Hindlimb muscle (tissue), 1 donor: ENCODE measurements around the gene GPR137B. TPM values are rescaled to one million over a fixed set of nuclear protein-coding genes. Genes with fewer than 3 reads are reported as not detected.
"Not testable (repeated sequence)": the region's sequence is repeated elsewhere in the genome, so short reads cannot be mapped to it uniquely, and the experiment has no call there.

ENCODE experiments used
- DNase-seq: peaks from one replicate; pipeline ENCODE4 v3.0.0-alpha.2; 2013
- polyA plus RNA-seq: library from polyadenylated mRNA; unstranded; fragments of 120-200 nt; gene quantifications from one replicate; pipeline ENCODE4 v1.2.1, GENCODE V29; 2013; ENCODE audit not compliant: insufficient read length

GPR137B gene
- polyA plus RNA-seq, 1 donor, result 5.8 TPM

GRCh38 chr1:236161755-236162154 is 19.4 kb downstream of the GPR137B start:
- not testable (repeated sequence) for DNase-seq

DNA sequence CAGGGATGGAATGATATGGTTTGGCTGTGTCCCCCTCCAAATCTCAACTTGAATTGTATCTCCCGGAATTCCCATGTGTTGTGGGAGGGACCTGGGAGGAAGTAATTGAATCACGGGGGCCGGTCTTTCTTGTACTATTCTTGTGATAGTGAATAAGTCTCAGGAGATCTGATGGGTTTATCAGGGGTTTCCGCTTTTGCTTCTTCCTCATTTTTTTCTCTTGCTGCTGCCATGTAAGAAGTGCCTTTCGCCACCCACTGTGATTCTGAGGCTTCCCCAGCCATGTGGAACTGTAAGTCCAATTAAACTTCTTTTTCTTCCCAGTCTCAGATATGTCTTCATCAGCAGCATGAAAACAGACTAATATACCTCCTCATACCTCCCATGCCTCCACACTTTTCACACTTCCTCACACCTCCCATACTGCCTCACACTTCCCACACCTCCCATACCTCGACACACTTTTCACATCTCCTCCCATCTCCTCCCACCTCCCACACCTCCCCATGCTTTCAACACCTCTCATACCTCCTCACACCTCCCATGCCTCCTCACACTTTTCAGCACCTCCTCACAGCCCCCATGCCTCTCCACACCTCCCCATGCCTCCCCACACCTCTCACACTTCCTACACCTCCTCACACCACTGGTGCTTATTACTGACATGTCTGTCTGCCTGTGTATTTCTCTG is 21.3 kb downstream of the GPR137B start:
- no peak for DNase-seq

DNA sequence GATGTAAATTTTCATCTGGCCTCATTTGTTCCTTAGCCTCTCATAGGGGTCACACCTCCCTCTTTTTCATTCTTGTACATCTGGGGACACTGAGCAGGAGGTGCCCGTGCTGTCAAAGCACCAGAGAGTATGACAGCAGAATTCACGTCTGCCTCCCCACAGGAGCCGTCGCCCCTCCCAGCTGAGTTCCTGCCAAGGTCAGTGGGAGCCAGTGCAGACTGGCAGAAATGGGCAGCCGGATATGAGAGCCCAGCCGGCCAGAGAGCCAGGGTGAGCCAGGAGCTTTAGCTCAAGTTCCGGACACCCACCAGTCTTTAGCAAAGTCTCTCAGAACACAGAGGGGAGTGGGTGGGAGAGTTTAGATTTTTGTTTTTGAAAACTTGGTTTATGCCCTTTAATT is 21.9 kb downstream of the GPR137B start:
- no peak for DNase-seq

GRCh38 chr1:236165238-236165981 is 23.1 kb downstream of the GPR137B start:
- no peak for DNase-seq

- no peak for DNase-seq
Observed at GRCh38 chr1:236166041-236166440, 23.7 kb downstream of the GPR137B start.

- no peak for DNase-seq
Observed at GRCh38 chr1:236167154-236167553, 24.8 kb downstream of the GPR137B start.

GRCh38 chr1:236167578-236167977 is 25.2 kb downstream of the GPR137B start:
- no peak for DNase-seq

DNA sequence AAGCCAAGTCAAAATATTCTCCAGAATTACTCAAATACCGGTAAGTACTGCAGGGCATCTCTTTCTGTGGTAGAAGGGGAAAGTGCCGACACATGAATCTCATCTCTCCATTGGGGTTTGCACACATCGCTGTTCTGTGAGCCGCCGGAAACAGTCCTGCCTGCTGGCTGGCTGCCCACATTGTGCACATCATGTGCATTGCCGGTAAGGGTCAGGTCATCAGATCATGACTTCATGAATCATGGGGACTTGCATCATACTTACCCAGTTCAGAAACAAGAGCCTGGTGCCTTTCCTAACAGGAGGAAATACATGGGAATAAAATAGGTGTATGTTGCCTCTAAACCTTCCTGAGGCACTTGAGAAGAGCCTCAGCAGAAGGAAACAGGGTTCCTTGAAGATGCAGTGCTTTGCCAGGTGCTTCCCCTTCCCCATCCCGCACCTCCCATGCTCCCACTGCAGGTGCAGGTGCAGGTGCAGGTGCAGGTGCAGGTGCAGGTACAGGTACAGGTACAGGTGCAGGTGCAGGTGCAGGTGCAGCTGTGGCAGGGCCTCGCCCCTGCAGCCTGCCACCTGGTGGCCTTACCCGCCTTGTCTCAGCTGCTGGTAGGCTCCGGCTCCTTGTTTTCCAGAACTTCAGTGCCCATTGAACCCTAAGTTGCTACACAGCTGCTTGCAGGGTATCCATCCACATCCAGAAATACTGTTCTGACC is 26.5 kb downstream of the GPR137B start:
- no peak for DNase-seq

GRCh38 chr1:236172041-236172579 is 29.8 kb downstream of the GPR137B start:
- DNase-seq, result no peak

DNA sequence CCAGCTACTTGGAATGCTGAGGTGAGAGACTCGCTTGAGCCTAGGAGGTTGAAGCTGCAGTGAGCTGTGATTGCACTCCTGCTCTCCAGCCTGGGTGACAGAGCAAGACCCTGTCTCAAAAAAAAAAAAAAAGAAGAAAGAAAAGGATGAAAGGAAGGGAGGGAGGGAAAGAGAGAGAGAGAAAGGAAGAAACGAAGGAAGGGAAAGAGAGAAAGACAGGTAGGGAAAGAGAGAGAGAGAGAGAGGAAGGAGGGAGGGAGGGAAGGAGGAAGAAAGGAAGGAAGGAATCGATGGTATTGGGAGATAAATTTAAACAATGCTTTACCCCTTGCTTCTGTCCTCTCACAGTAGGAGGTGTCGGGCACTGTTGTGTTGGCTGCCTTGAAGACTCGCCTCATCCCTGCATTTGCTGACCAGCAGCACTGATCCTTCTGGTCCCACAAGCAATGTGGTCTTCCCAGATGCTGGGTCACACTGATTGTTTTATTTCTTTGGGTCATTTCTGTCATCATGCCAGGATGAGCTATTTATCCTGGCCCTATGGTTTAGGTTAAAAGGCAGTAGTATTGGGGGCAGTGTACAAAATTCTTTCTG is 30.9 kb downstream of the GPR137B start:
- no peak for DNase-seq

DNA sequence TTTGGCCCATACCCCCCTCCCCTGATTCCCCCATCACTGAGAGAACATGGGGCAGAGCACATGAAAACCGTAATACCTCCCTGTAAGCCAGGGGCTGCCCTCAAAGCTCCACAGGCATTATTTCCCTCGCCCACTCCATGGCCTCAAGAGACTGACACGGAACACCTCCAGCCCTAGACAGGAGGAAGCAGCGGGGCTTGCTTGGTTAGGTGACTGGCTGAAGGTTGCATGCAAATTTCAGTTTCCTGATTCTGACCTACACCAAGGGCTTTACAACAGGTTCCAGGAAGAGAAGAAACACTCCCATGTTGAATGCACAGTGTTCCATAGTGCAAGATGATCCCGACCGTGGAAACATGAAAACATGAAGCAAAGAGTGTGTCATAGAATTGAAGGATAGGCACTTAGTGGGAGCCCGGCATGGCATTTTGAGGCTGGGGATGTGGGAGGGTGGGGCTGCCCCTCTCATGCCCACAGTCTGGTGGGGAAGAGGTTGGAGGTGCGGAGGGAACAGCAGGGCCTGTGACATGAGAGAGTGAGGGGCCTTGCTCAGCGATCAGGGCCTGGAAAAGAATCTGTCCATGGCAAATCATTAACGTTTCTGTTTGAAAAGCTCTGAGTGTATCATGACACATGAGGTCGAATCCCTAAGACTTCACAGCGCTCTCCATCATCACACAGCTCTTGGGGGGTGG is 33.5 kb downstream of the GPR137B start:
- no peak for DNase-seq

GRCh38 chr1:236176337-236177336 is 34.3 kb downstream of the GPR137B start:
- no peak for DNase-seq

DNA sequence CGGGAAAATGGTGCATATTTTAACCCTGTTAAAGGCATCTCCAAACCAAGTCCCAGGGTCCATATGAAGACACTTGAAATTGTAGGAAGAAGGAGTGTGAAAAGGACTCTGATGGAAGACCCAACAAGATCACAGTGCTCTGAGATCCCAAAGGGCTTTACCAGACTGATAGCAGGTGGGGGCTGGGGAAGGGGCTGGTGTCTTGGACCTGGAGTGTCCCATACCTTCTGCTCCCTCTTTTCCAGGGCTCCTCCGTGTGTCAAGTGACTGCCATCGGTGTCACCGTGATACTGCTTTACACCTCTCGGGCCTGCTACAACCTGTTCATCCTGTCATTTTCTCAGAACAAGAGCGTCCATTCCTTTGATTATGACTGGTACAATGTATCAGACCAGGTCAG is 37.3 kb downstream of the GPR137B start:
- DNase-seq, result no peak

DNA sequence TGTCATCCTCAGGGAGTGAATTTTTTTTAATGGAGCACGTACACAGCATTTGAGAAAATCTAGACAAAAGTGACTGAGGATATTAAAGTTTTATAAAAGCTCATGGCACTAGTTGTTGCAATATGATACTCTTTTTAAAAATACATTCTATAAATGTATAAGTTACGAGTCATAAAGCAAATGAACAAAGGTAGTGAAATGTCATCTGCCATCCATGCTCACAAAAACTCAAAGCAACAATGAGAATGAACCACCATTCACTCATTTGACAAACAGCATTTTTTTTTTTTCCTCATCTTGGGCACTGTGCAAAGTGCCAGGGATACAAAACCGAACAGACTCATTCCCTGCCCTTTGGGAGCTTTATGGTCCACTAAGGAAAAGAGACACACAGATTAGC is 38.7 kb downstream of the GPR137B start:
- DNase-seq, result no peak

DNA sequence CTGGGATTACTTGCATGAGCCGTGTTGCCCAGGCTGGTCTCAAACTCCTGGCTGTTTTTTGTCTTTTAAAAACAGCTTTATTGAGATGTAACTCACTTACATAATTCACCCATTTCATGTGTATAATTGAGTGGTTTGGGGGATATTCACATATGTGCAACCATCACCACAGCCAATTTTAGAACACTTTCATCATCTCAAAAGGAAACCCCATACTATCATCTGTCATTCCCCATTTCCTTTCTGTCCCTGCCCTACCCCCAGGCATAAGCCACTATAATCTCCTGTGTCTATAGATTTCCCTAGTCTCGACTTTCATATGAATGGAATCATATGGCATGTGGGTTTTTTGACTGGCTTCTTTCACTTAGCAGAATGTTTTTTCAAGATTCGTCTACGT is 43.3 kb downstream of the GPR137B start:
- no peak for DNase-seq

GRCh38 chr1:236186471-236186870 is 44.1 kb downstream of the GPR137B start:
- DNase-seq, result not testable (repeated sequence)

- DNase-seq, result not testable (repeated sequence)
Observed at GRCh38 chr1:236188084-236188483, 45.7 kb downstream of the GPR137B start.

DNA sequence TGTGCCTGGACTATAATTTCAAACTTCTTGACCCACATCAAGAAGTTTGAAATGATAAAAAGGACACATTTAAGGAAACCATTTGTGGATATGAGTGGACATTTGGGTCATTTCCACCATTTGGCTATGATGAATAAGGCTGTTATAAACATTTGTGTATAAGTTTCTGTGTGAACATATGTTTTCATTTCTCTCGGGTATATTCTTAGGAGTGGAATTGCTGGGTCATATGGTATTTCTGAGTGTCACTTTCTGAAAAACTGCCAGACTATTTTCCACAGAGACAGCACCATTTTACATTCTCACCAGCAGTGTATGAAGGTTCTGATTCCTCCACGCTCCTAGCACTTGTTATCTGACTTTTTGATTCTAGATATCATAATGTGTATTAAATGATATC is 50.8 kb downstream of the GPR137B start:
- DNase-seq, result no peak

DNA sequence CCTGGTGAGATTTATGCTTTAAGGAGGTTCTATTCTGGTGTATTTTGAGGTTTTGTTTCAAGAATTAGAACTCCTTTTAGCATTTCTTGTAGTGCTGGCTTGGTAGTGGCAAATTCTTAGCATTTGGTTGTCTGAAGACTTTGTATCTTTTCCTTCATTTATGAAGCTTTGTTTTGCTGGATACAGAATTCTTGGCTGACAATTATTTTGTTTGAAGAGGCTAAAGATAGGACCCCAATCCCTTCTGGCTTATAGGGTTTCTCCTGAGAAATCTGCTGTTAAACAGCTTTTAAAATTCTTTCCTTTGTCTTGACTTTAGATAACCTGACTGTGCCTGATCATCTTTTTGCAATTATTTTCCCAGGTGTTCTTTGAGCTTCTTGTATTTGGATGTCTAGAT is 58.6 kb downstream of the GPR137B start:
- DNase-seq, result no peak

GRCh38 chr1:236201786-236202185 is 59.4 kb downstream of the GPR137B start:
- DNase-seq, result no peak

GRCh38 chr1:236204039-236204438 is 61.7 kb downstream of the GPR137B start:
- DNase-seq, result no peak
